Suprapubic skin (tissue), 4 donors: Measurements from ENCODE around the gene FBP1. TPM values are rescaled to one million over a fixed set of nuclear protein-coding genes. Genes with fewer than 3 reads are reported as not detected.

Experiments
- DNase-seq, 2 donors: peaks; one replicate each; pipeline ENCODE4 v3.0.0-alpha.2; 2019; ENCODE audit warnings: low spot score in 2 of 2
- H3K27ac ChIP-seq: fragments of 200-600 bp; sonication (generic); one replicate; pipeline ENCODE4 v1.5.1; 2019
- H3K27me3 ChIP-seq: fragments of 200-600 bp; sonication (generic); one replicate; pipeline ENCODE4 v1.5.1; 2019
- H3K36me3 ChIP-seq: fragments of 200-600 bp; sonication (generic); one replicate; pipeline ENCODE4 v1.5.1; 2019
- H3K4me1 ChIP-seq: fragments of 200-600 bp; sonication (generic); one replicate; pipeline ENCODE4 v1.5.1; 2019
- H3K4me3 ChIP-seq: fragments of 200-600 bp; sonication (generic); one replicate; pipeline ENCODE4 v1.5.1; 2019; ENCODE audit warnings: mild to moderate bottlenecking
- H3K9me3 ChIP-seq: fragments of 200-600 bp; sonication (generic); one replicate; pipeline ENCODE4 v1.5.1; 2019
- EP300 ChIP-seq: sonication (generic); formaldehyde crosslinking; IDR thresholded peaks from one replicate; pipeline ENCODE4 v1.6.1; 2017; ENCODE audit warnings: antibody characterized with exemption
- POLR2A ChIP-seq, 2 donors: fragments of 450-650 bp; IDR thresholded peaks; one replicate each; pipeline ENCODE4 v1.6.1; 2017; ENCODE audit warnings: antibody characterized with exemption in 2 of 2, mild to moderate bottlenecking in 2 of 2, moderate library complexity in 2 of 2
- POLR2AphosphoS5 ChIP-seq, 3 donors: sonication (generic); formaldehyde crosslinking; IDR thresholded peaks; one replicate each; pipeline ENCODE4 v1.6.1; 2017; ENCODE audit warnings: antibody characterized with exemption in 3 of 3
- WGBS: methylation state at CpG from one replicate; pipeline ENCODE4 v1.1.5; 2018; 5-methylcytosine and 5-hydroxymethylcytosine counted together
- total RNA-seq, 4 donors: library from RNA; depleted of rRNA; stranded (reverse); fragments of >200 nt; gene quantifications; one replicate each; pipeline ENCODE4 v1.1.0, GENCODE V29; 2016
- TF ChIP-seq, protein P1 (sequence below), 2 donors: fragments of 200-600 bp in 1 of 2; fragments of 450-650 bp in 1 of 2; sonication (generic) in 1 of 2; IDR thresholded peaks; one replicate each; pipeline ENCODE4 v1.5.1; 2016 to 2019; ENCODE audit warnings: antibody characterized with exemption in 2 of 2, mild to moderate bottlenecking in 1 of 2, moderate library complexity in 1 of 2

FBP1 gene
- total RNA-seq, 4 donors from 2014 or later = 4.5 to 15.2 (median 11.3) TPM

DNA sequence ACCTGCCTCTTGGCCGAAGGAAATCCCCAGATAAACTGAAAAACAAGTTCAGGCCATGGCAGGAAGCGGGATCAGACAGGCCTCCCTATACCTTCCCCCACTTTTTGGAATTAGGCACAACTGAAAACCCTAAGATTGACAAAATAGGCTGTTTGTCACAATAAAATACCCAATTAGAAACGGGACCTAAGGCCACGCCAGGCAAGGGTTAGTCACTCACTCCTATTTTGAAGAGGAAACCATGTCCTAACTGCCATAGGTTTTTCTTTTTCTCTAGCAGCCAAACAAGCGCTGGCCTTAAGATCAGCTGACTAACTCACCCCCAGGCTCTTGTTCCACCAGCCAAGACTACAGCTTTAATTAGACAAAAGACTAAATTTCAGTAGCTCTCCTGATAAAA is 57.6 kb downstream of the FBP1 start:
- DNase-seq = no peak
- Histone ChIP-seq H3K4me3 (no peak overlapping the region), H3K9me3 (no peaks in the 10 kb centered on the region), H3K4me1 (no peaks in the 10 kb centered on the region), H3K27me3 (no peaks in the 10 kb centered on the region), H3K27ac (no peak overlapping the region), H3K36me3 (no peaks in the 10 kb centered on the region)
- 52% methylated on average over 4 of the region's 5 CpGs for WGBS
- TF ChIP-seq POLR2AphosphoS5 (IDR thresholded peaks at IDR 0.05) (no peak), POLR2A (IDR thresholded peaks at IDR 0.05) (no peak), EP300 (no peak)
- TF ChIP-seq, protein P1, sequence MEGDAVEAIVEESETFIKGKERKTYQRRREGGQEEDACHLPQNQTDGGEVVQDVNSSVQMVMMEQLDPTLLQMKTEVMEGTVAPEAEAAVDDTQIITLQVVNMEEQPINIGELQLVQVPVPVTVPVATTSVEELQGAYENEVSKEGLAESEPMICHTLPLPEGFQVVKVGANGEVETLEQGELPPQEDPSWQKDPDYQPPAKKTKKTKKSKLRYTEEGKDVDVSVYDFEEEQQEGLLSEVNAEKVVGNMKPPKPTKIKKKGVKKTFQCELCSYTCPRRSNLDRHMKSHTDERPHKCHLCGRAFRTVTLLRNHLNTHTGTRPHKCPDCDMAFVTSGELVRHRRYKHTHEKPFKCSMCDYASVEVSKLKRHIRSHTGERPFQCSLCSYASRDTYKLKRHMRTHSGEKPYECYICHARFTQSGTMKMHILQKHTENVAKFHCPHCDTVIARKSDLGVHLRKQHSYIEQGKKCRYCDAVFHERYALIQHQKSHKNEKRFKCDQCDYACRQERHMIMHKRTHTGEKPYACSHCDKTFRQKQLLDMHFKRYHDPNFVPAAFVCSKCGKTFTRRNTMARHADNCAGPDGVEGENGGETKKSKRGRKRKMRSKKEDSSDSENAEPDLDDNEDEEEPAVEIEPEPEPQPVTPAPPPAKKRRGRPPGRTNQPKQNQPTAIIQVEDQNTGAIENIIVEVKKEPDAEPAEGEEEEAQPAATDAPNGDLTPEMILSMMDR (IDR thresholded peaks at IDR 0.05) = no peak

DNA sequence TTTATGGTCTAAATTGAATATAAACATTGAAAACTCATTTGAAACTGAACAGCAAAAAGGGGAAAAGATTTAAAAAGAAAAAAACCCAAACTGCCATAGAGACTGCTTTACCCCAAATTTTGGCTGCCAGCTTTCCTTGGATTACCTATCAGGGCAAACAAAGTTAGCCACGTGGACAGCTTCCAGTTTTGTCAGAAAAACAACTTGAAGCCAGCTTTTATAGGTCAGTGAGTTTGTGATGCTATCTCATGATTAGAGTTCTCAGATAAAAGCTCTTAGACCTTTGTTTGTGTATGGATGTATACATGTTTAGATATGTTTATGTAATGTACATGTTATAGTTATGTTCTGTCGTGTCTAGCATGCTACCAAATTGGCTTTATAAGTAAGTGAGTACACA is 61.7 kb downstream of the FBP1 start:
- H3K4me1 ChIP-seq = no peaks in the 10 kb centered on the region
- no peaks in the 10 kb centered on the region for H3K9me3 ChIP-seq
- DNase-seq = no peak
- H3K27me3 ChIP-seq = no peaks in the 10 kb centered on the region
- TF ChIP-seq, protein P1 (IDR thresholded peaks at IDR 0.05) = no peak
- TF ChIP-seq POLR2AphosphoS5 (IDR thresholded peaks at IDR 0.05) (no peak), EP300 (no peak)
- WGBS = 24% methylated on average over 2 of the region's 2 CpGs
- H3K27ac ChIP-seq = no peak overlapping the region
- H3K36me3 ChIP-seq = no peaks in the 10 kb centered on the region
- H3K4me3 ChIP-seq = no peak overlapping the region

DNA sequence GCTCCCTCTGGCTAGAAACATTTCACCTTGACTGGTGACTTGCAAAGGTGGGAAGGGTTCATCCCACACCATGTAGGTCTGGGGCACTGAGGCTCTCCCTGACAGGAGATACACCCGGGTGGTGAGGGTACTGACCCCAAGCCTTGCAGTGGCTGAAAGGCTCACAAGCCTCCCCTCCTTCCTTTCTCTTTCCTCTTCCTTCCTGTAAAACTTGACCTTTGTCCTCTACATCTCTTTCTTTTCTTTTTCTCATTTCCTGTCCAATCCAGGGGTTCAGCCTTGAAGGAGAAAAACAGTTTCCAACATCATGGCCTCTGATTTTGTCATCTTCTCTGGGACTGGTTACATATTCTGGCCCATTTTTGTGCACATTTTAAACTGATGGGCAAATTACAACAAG is 62.3 kb downstream of the FBP1 start:
- Histone ChIP-seq H3K4me1 (no peaks in the 10 kb centered on the region), H3K27me3 (no peaks in the 10 kb centered on the region), H3K27ac (no peak overlapping the region), H3K4me3 (no peak overlapping the region), H3K36me3 (no peaks in the 10 kb centered on the region), H3K9me3 (no peaks in the 10 kb centered on the region)
- no peak for DNase-seq
- no peak for TF ChIP-seq POLR2A (IDR thresholded peaks at IDR 0.05)
- TF ChIP-seq, protein P1 (IDR thresholded peaks at IDR 0.05) = no peak
- TF ChIP-seq EP300 = no peak
- TF ChIP-seq POLR2AphosphoS5 (IDR thresholded peaks at IDR 0.05) = no peak
- 0% methylated on average over 1 of the region's 1 CpG for WGBS

DNA sequence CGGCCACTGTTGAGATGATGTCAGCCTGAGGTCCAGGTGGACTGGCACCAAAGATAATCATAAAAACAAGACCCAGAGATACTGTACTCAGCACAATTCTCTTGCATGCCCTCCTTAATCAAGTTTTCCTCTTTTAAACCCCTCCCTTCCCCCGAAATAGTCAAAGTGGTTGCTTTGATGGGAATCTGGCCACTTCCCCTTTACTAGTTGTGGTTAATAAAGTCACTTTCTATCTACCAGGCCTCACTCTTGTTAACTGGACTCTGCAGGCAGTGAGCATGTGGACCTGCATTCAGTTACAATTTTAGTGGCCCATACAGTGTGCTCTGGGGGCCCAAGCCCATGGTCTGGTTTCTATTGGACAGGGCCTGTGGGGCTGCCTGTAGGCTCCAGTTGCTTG is 63.2 kb downstream of the FBP1 start:
- Histone ChIP-seq H3K27ac (no peak overlapping the region), H3K4me3 (no peak overlapping the region), H3K36me3 (no peaks in the 10 kb centered on the region), H3K4me1 (no peaks in the 10 kb centered on the region), H3K9me3 (no peaks in the 10 kb centered on the region), H3K27me3 (no peaks in the 10 kb centered on the region)
- TF ChIP-seq POLR2AphosphoS5 (IDR thresholded peaks at IDR 0.05) = no peak
- no peak for TF ChIP-seq POLR2A (IDR thresholded peaks at IDR 0.05)
- TF ChIP-seq EP300 = no peak
- TF ChIP-seq, protein P1 (IDR thresholded peaks at IDR 0.05) = no peak
- WGBS = 94% methylated on average over 2 of the region's 2 CpGs
- DNase-seq = no peak

DNA sequence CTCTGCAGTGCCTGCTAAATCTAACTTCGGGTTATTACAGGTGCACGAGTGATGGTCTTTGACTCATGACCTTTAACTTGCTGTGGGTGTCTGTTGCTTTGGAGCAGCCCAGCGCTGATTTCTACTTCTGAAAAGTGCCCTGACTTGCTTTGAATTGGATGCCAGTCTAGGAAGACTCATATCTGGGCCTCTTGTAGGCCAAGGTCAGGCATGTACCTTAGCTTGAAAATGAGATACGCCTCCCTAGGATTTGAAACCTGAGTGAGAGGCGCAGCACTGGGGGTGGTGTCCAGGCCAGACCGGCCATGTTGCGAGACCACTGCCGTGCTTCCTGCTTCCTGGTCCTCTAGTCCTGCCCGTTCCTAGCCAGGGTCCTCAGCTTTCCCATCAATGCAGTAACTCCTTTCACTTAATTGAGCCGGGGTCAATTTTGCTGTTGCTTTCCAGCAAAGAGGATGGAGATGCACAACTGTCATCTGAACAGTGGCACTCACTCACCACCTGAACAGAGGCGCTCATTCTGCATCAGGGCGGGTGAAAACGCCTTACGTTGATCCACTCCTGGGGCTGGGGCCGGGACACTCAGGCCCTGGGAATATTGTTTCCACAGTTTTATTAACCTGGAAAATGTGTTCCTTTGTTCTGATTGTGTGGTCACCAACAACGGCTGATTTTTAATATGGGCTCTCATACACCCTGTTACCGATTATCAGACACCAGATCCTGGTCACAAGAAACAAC is 70.2 kb downstream of the FBP1 start:
- no peak for DNase-seq
- H3K9me3 ChIP-seq = no peaks in the 10 kb centered on the region
- H3K4me3 ChIP-seq = no peak overlapping the region
- 98% methylated on average over 13 of the region's 17 CpGs for WGBS
- H3K27me3 ChIP-seq = no peaks in the 10 kb centered on the region
- no peaks in the 10 kb centered on the region for H3K36me3 ChIP-seq
- no peaks in the 10 kb centered on the region for H3K4me1 ChIP-seq
- TF ChIP-seq POLR2AphosphoS5 (IDR thresholded peaks at IDR 0.05) (no peak), POLR2A (IDR thresholded peaks at IDR 0.05) (no peak), EP300 (no peak)
- TF ChIP-seq, protein P1 (IDR thresholded peaks at IDR 0.05) = no peak
- H3K27ac ChIP-seq = no peak overlapping the region
